Measurements from ENCODE around the gene AGRP. TPM values are rescaled to one million over a fixed set of nuclear protein-coding genes. Genes with fewer than 3 reads are reported as not detected.

The AGRP gene
- total RNA-seq, 2 experiments from 2014 or later, result not detected

- Mint-ChIP-seq H3K27me3 (peaks cover 20% of the 10 kb centered on the region), H3K4me3 (peak overlapping the region; percentile 85), H3K4me1 (ENCODE audit: low read depth) (peaks cover 27% of the 10 kb centered on the region), H3K36me3 (ENCODE audit: low read depth) (no peaks in the 10 kb centered on the region), H3K9me3 (no peaks in the 10 kb centered on the region), H3K27ac (no peak overlapping the region)
- H3K27me3 ChIP-seq (ENCODE audit: control insufficient read depth in 1 of 2, insufficient read depth in 2 of 2, low read length in 2 of 2), result peaks cover 22 to 25% of the 10 kb centered on the region in 2 experiments
- POLR2A ChIA-PET, result interaction anchor here (0.9 to 2.5 kb wide), 9 partner anchors 8 to 139 kb away, joined by 3 to 13 read pairs (median 5); partner anchors contain the start of genes CARMIL2 and CTCF
- intact Hi-C loops (cut with DNase I, micrococcal nuclease), result no loop called here
- peaks cover 35% of the 10 kb centered on the region for H3K4me1 ChIP-seq (ENCODE audit: insufficient read depth, low read length)
- CTCF ChIA-PET, result interaction anchor here (1.5 to 6.1 kb wide), 3 partner anchors 8 to 115 kb away, joined by 3 to 45 read pairs (median 6); partner anchors contain the start of gene CARMIL2
- H3K27ac ChIP-seq (ENCODE audit: low read depth in 1 of 2, low read length in 2 of 2), result no peak overlapping the region
- H3K36me3 ChIP-seq (ENCODE audit: insufficient read depth, low read length), result no peaks in the 10 kb centered on the region
- DNase-seq (peak in 1 of 14 experiments; percentile 24), ATAC-seq (ENCODE audit: poor library complexity) (no peak)
- H3K4me3 ChIP-seq (ENCODE audit: low read length), result peak overlapping the region; percentile 56
- no peaks in the 10 kb centered on the region for H3K9me3 ChIP-seq (ENCODE audit: control insufficient read depth in 1 of 2, insufficient read depth in 1 of 2, low read length in 2 of 2)
- TF ChIP-seq CTCF (IDR thresholded peaks at IDR 0.05), result no peak
Observed at GRCh38 chr16:67529582-67530012, 46.2 kb upstream of the AGRP start.

GRCh38 chr16:67528870-67529581, 45.7 kb upstream of the AGRP start:
- Mint-ChIP-seq H3K27ac (no peak overlapping the region), H3K36me3 (ENCODE audit: low read depth) (no peaks in the 10 kb centered on the region), H3K4me1 (ENCODE audit: low read depth) (peaks cover 27% of the 10 kb centered on the region), H3K9me3 (no peaks in the 10 kb centered on the region), H3K4me3 (peak overlapping the region; percentile 85), H3K27me3 (peaks cover 20% of the 10 kb centered on the region)
- H3K4me3 ChIP-seq (ENCODE audit: low read length), result peak overlapping the region; percentile 56
- ATAC-seq (ENCODE audit: poor library complexity), result peak; percentile 43
- TF ChIP-seq CTCF (IDR thresholded peaks at IDR 0.05), result no peak
- no peaks in the 10 kb centered on the region for H3K9me3 ChIP-seq (ENCODE audit: control insufficient read depth in 1 of 2, insufficient read depth in 1 of 2, low read length in 2 of 2)
- ChIA-PET CTCF (interaction anchor here (1.5 to 6.1 kb wide), 3 partner anchors 8 to 116 kb away, joined by 3 to 45 read pairs (median 6); partner anchors contain the start of gene CARMIL2), POLR2A (interaction anchor here (0.9 to 2.5 kb wide), 10 partner anchors 8 to 139 kb away, joined by 3 to 13 read pairs (median 4); partner anchors contain the start of genes ACD, CARMIL2 and CTCF)
- peaks cover 22 to 25% of the 10 kb centered on the region in 2 experiments for H3K27me3 ChIP-seq (ENCODE audit: control insufficient read depth in 1 of 2, insufficient read depth in 2 of 2, low read length in 2 of 2)
- DNase-seq, result peak in 6 of 14 experiments; percentile 17 to 56 (median 34)
- no peaks in the 10 kb centered on the region for H3K36me3 ChIP-seq (ENCODE audit: insufficient read depth, low read length)
- H3K27ac ChIP-seq (ENCODE audit: low read depth in 1 of 2, low read length in 2 of 2), result no peak overlapping the region
- intact Hi-C loops (cut with DNase I, micrococcal nuclease), result no loop called here
- peaks cover 35% of the 10 kb centered on the region for H3K4me1 ChIP-seq (ENCODE audit: insufficient read depth, low read length)

- peak within 1 kb of the TSS; percentile 85 for H3K4me3 Mint-ChIP-seq
- Histone ChIP-seq H3K9me3 (ENCODE audit: control insufficient read depth in 1 of 2, insufficient read depth in 1 of 2, low read length in 2 of 2) (no peaks in the 10 kb centered on the region), H3K27me3 (ENCODE audit: control insufficient read depth in 1 of 2, insufficient read depth in 2 of 2, low read length in 2 of 2) (peaks cover 22 to 25% of the 10 kb centered on the region in 2 experiments), H3K4me3 (ENCODE audit: low read length) (peak within 1 kb of the TSS; percentile 56), H3K27ac (ENCODE audit: low read depth in 1 of 2, low read length in 2 of 2) (no peak within 1 kb of the TSS), H3K36me3 (ENCODE audit: insufficient read depth, low read length) (no peaks in the 10 kb centered on the region), H3K4me1 (ENCODE audit: insufficient read depth, low read length) (peaks cover 35% of the 10 kb centered on the region)
- no peak for TF ChIP-seq CTCF (IDR thresholded peaks at IDR 0.05)
- H3K4me1 Mint-ChIP-seq (ENCODE audit: low read depth), result peaks cover 25% of the 10 kb centered on the region
- ChIA-PET POLR2A (interaction anchor here (0.9 to 2.1 kb wide), 6 partner anchors 9 to 132 kb away, joined by 3 to 13 read pairs (median 4); partner anchors contain the start of genes ACD, CARMIL2 and CTCF), CTCF (interaction anchor here (0.6 to 6.1 kb wide), 4 partner anchors 7 to 117 kb away, joined by 3 to 45 read pairs (median 4); partner anchors contain the start of gene CARMIL2)
- DNase-seq (peak in 10 of 14 experiments; percentile 32 to 76 (median 48)), ATAC-seq (ENCODE audit: poor library complexity) (peak; percentile 81)
- no peak within 1 kb of the TSS for H3K27ac Mint-ChIP-seq
- intact Hi-C loops (cut with DNase I, micrococcal nuclease), result no loop called here
- H3K27me3 Mint-ChIP-seq, result peaks cover 20% of the 10 kb centered on the region
- no peaks in the 10 kb centered on the region for H3K9me3 Mint-ChIP-seq
- H3K36me3 Mint-ChIP-seq (ENCODE audit: low read depth), result no peaks in the 10 kb centered on the region
Observed at GRCh38 chr16:67528222-67528869, 45.0 kb upstream of the AGRP start, which contains the start of gene RIPOR1. RIPOR1 (plus strand) TSS chr16:67528829; CDS start chr16:67538447, 9,618 bp downstream.

All from CD4-positive, alpha-beta T cell (primary cell).